A549 (cell line): Measurements from ENCODE around the gene RPA1. TPM values are rescaled to one million over a fixed set of nuclear protein-coding genes. Genes with fewer than 3 reads are reported as not detected.

Experiments used
- ATAC-seq, 2 experiments: fragments of 200-7000 bp in 1 of 2; fragments of >200 bp in 1 of 2; cut with Nextera tagmentation in 1 of 2; cut with Tn5 transposase in 1 of 2; 3 replicates each; pipeline versions ENCODE4 v1.8.0 to v1.9.1; 2018 to 2020; ENCODE audit warnings: mild to moderate bottlenecking in 1 of 2, moderate library complexity in 1 of 2
- CTCF ChIA-PET: fragments of 300-600 bp; sonication (Branson Sonifier 250); formaldehyde crosslinking; extraction: SDS; loops from one replicate; lab custom pipeline; 2021; ENCODE audit warnings: antibody characterized with exemption, inconsistent platforms; lab: Yijun Ruan, JAX
- POLR2A ChIA-PET: fragments of 350-600 bp; formaldehyde crosslinking; extraction: SDS; loops from one replicate; lab custom pipeline; 2021; ENCODE audit warnings: antibody characterized with exemption, inconsistent platforms; lab: Yijun Ruan, JAX
- DNase-seq, 2 experiments: peaks; one replicate each; pipeline versions ENCODE4 v3.0.0 to v3.0.0-alpha.2; 2011 to 2016; ENCODE audit warnings: low read depth in 1 of 2, low spot score in 1 of 2
- FAIRE-seq: peaks from 2 replicates; lab custom pipeline; 2011; peaks lifted over from hg19 to GRCh38; lab: Jason Lieb, UNC
- H3K27ac ChIP-seq, 2 experiments: fragments of >200 bp; sonication (Bioruptor Twin); formaldehyde crosslinking; 3 replicates each; pipeline ENCODE4 v1.5.1; 2016 to 2017
- H3K4me1 ChIP-seq: fragments of >200 bp; sonication (Bioruptor Twin); formaldehyde crosslinking; 3 replicates; pipeline ENCODE4 v1.6.1; 2016
- H3K4me2 ChIP-seq: fragments of >200 bp; sonication (Bioruptor Twin); formaldehyde crosslinking; 3 replicates; pipeline ENCODE4 v1.6.1; 2016
- H3K4me3 ChIP-seq: fragments of >200 bp; sonication (Bioruptor Twin); formaldehyde crosslinking; 3 replicates; pipeline ENCODE4 v1.5.1; 2016
- H3K9me3 ChIP-seq: fragments of >200 bp; sonication (Bioruptor Twin); formaldehyde crosslinking; 3 replicates; pipeline ENCODE4 v1.6.1; 2016
- ATOH8 ChIP-seq: fragments of 250-450 bp; sonication (Bioruptor Pico); IDR thresholded peaks from 2 replicates; pipeline ENCODE4 v1.5.0; 2020; ENCODE audit warnings: low read depth, mild to moderate bottlenecking, moderate library complexity
- CBX8 ChIP-seq: fragments of 200-600 bp; sonication (generic); IDR thresholded peaks from 2 replicates; pipeline ENCODE4 v1.6.1; 2016
- CEBPB ChIP-seq, 2 experiments: fragments of >200 bp in 1 of 2; sonication (Bioruptor Twin) in 1 of 2; formaldehyde crosslinking in 1 of 2; IDR thresholded peaks; 2 replicates each; pipeline ENCODE4 v1.6.1; 2012 to 2016
- CHD2 ChIP-seq: fragments of 150-350 bp; IDR thresholded peaks from 2 replicates; pipeline ENCODE4 v1.6.1; 2014; ENCODE audit warnings: low read length; ENCODE audit not compliant: partially characterized antibody
- CTCF ChIP-seq: fragments of >200 bp; sonication (Bioruptor Twin); formaldehyde crosslinking; IDR thresholded peaks from 3 replicates; pipeline ENCODE4 v1.5.1; 2016
- FOXS1 ChIP-seq: fragments of 250-450 bp; sonication (Bioruptor Pico); IDR thresholded peaks from 2 replicates; pipeline ENCODE4 v1.5.0; 2020; ENCODE audit warnings: mild to moderate bottlenecking, moderate library complexity
- GATA3 ChIP-seq: IDR thresholded peaks from 2 replicates; pipeline ENCODE4 v1.6.1; 2012; ENCODE audit warnings: borderline replicate concordance
- HEYL ChIP-seq: fragments of 250-450 bp; sonication (Bioruptor Pico); IDR thresholded peaks from 2 replicates; pipeline ENCODE4 v1.8.0; 2021; ENCODE audit warnings: mild to moderate bottlenecking, moderate library complexity
- HMGXB4 ChIP-seq: fragments of 250-450 bp; sonication (Bioruptor Pico); IDR thresholded peaks from 2 replicates; pipeline ENCODE4 v1.5.0; 2021; ENCODE audit warnings: mild to moderate bottlenecking, moderate library complexity, borderline replicate concordance
- JUNB ChIP-seq: fragments of >200 bp; sonication (Bioruptor Twin); formaldehyde crosslinking; IDR thresholded peaks from 2 replicates; pipeline ENCODE4 v1.6.1; 2016
- KDM5A ChIP-seq: fragments of 200-600 bp; sonication (generic); IDR thresholded peaks from 2 replicates; pipeline ENCODE4 v1.6.1; 2016; ENCODE audit warnings: antibody characterized with exemption, mild to moderate bottlenecking
- MAFK ChIP-seq: fragments of 450-650 bp; IDR thresholded peaks from 2 replicates; pipeline ENCODE4 v1.6.1; 2014; ENCODE audit not compliant: partially characterized antibody
- MAX ChIP-seq: IDR thresholded peaks from 2 replicates; pipeline ENCODE4 v1.6.1; 2012
- PHF8 ChIP-seq: fragments of 200-600 bp; sonication (generic); IDR thresholded peaks from 2 replicates; pipeline ENCODE4 v1.6.1; 2016; ENCODE audit warnings: low read depth, mild to moderate bottlenecking, antibody characterized with exemption, moderate library complexity, borderline replicate concordance
- RCOR1 ChIP-seq: fragments of 150-350 bp; IDR thresholded peaks from 2 replicates; pipeline ENCODE4 v1.6.1; 2014; ENCODE audit warnings: antibody characterized with exemption, low read length, low read depth
- SMC3 ChIP-seq: fragments of >200 bp; sonication (Bioruptor Twin); formaldehyde crosslinking; IDR thresholded peaks from 3 replicates; pipeline ENCODE4 v1.6.1; 2018; ENCODE audit warnings: inconsistent platforms
- TFCP2L1 ChIP-seq: fragments of 250-450 bp; sonication (Bioruptor Pico); IDR thresholded peaks from 2 replicates; pipeline ENCODE4 v1.5.0; 2021; ENCODE audit warnings: mild to moderate bottlenecking
- USF2 ChIP-seq: fragments of 450-650 bp; IDR thresholded peaks from 2 replicates; pipeline ENCODE4 v1.6.1; 2014; ENCODE audit warnings: antibody characterized with exemption
- ZNF302 ChIP-seq: fragments of 250-450 bp; sonication (Bioruptor Pico); IDR thresholded peaks from 2 replicates; pipeline ENCODE4 v1.9.0; 2021; ENCODE audit warnings: inconsistent platforms, mild to moderate bottlenecking, moderate library complexity
- ZSCAN20 ChIP-seq: fragments of 250-450 bp; sonication (Bioruptor Pico); IDR thresholded peaks from 2 replicates; pipeline ENCODE4 v1.8.0; 2022; ENCODE audit warnings: mild to moderate bottlenecking, moderate library complexity
- WGBS: methylation state at CpG from one replicate; pipeline ENCODE4 v1.1.6; 2017; ENCODE audit errors: missing lambda C conversion rate; 5-methylcytosine and 5-hydroxymethylcytosine counted together
- polyA plus RNA-seq, 4 experiments: library from polyadenylated mRNA; depleted of rRNA in 3 of 4; stranded (reverse); fragments of >200 nt; fragmentation: RNase III in 1 of 4; extraction: RNeasy Plus Mini Kit Qiagen cat#74134 plus additional on column Dnase treatment in 1 of 4; gene quantifications; 2 replicates in 3 of 4; 3 replicates in 1 of 4; pipeline ENCODE4 v1.2.3, GENCODE V29; 2011 to 2017

Gene RPA1
- polyA plus RNA-seq, 2 of the 4 experiments (the other 2 are of a cell fraction): 72.2 to 136 TPM

GRCh38 chr17:1793447-1793806, 36.4 kb upstream of the RPA1 start:
- CTCF ChIA-PET: interaction anchor here (0.6 to 2.9 kb wide), 4 partner anchors 9 to 211 kb away, joined by 3 to 12 read pairs (median 4); no protein-coding TSS in a partner anchor
- DNase-seq: no peak
- Histone ChIP-seq H3K4me3 (no peak overlapping the region), H3K4me1 (peaks cover 15% of the 10 kb centered on the region)
- peak; percentile 47 to 62; a peak in 3 of 6 replicates for ATAC-seq
- FAIRE-seq: no peak
- POLR2A ChIA-PET: no interaction called here
- TF ChIP-seq HMGXB4 (CRISPR knock-in tag): no peak
- no peak for TF ChIP-seq USF2
- TF ChIP-seq CBX8: no peak
- no peak for TF ChIP-seq CHD2
- no peak for TF ChIP-seq GATA3
- TF ChIP-seq MAFK: no peak
- no peak for TF ChIP-seq KDM5A
- TF ChIP-seq HEYL: no peak
- no peak for TF ChIP-seq TFCP2L1 (CRISPR knock-in tag)
- no peak for TF ChIP-seq ATOH8
- TF ChIP-seq FOXS1: no peak
- no peak for TF ChIP-seq RCOR1
- no peak for TF ChIP-seq CEBPB (IDR thresholded peaks at IDR 0.05)
- TF ChIP-seq PHF8: no peak
- TF ChIP-seq CTCF: no peak
- TF ChIP-seq, all 56 proteins: peak for 0
- WGBS: 84% methylated on average over 1 of the region's 1 CpG
- Histone ChIP-seq H3K9me3 (no peaks in the 10 kb centered on the region), H3K4me2 (no peak overlapping the region), H3K27ac (no peak overlapping the region)

GRCh38 chr17:1796800-1797199, 33.0 kb upstream of the RPA1 start:
- TF ChIP-seq TFCP2L1 (CRISPR knock-in tag) (no peak), ZSCAN20 (CRISPR knock-in tag) (no peak), SMC3 (no peak), JUNB (no peak), MAX (no peak), RCOR1 (no peak), ZNF302 (no peak)
- Histone ChIP-seq H3K9me3 (no peaks in the 10 kb centered on the region), H3K27ac (no peak overlapping the region), H3K4me1 (no peaks in the 10 kb centered on the region), H3K4me3 (no peak overlapping the region), H3K4me2 (no peak overlapping the region)
- DNase-seq (no peak), FAIRE-seq (no peak), ATAC-seq (no peak)
- POLR2A ChIA-PET: interaction anchor here (1.0 kb wide), 1 partner anchor 9 kb away, joined by 3 read pairs; no protein-coding TSS in a partner anchor
- whole genome bisulfite sequencing: 63% methylated on average over 1 of the region's 1 CpG
- CTCF ChIA-PET: interaction anchor here (0.7 to 1.5 kb wide), 6 partner anchors 14 to 76 kb away, joined by 3 to 6 read pairs (median 4); no protein-coding TSS in a partner anchor
